Kidney glomerular epithelial cell (primary cell): ENCODE measurements around the gene CHRNA3.

Experiments
- DNase-seq: peaks from one replicate; lab custom pipeline; 2025; lab: John Stamatoyannopoulos, UW

The CHRNA3 gene

GRCh38 chr15:78620527-78621421, at the start of gene CHRNA3:
CHRNA3 (minus strand) TSS chr15:78620996; CDS start chr15:78620794, 202 bp downstream.
- no peak for DNase-seq

GRCh38 chr15:78668987-78669386, 48.2 kb upstream of the CHRNA3 start:
- DNase-seq = no peak

- no peak for DNase-seq
Observed at GRCh38 chr15:78667578-78668236, 46.9 kb upstream of the CHRNA3 start.

- DNase-seq = no peak
Observed at GRCh38 chr15:78666010-78666409, 45.2 kb upstream of the CHRNA3 start.

- DNase-seq = peak; percentile 69
Observed at GRCh38 chr15:78663703-78664102, 42.9 kb upstream of the CHRNA3 start.

GRCh38 chr15:78662028-78662427, 41.2 kb upstream of the CHRNA3 start:
- DNase-seq = no peak

- DNase-seq = no peak
Observed at GRCh38 chr15:78661001-78661400, 40.2 kb upstream of the CHRNA3 start.

GRCh38 chr15:78660584-78660983, 39.8 kb upstream of the CHRNA3 start:
- DNase-seq = no peak

GRCh38 chr15:78658823-78659222, 38.0 kb upstream of the CHRNA3 start:
- DNase-seq = no peak

- no peak for DNase-seq
Observed at GRCh38 chr15:78654272-78654671, 33.5 kb upstream of the CHRNA3 start.

- DNase-seq = no peak
Observed at GRCh38 chr15:78651930-78652615, 31.3 kb upstream of the CHRNA3 start.

- no peak for DNase-seq
Observed at GRCh38 chr15:78651007-78651406, 30.2 kb upstream of the CHRNA3 start.

GRCh38 chr15:78650022-78650421, 29.2 kb upstream of the CHRNA3 start:
- no peak for DNase-seq

- no peak for DNase-seq
Observed at GRCh38 chr15:78645009-78645408, 24.2 kb upstream of the CHRNA3 start.

- no peak for DNase-seq
Observed at GRCh38 chr15:78642331-78642730, 21.5 kb upstream of the CHRNA3 start.

- DNase-seq = no peak
Observed at GRCh38 chr15:78641749-78642275, 21.0 kb upstream of the CHRNA3 start.

- DNase-seq = no peak
Observed at GRCh38 chr15:78641102-78641748, 20.4 kb upstream of the CHRNA3 start, which contains the start of gene CHRNB4. CHRNB4 (minus strand) TSS chr15:78641210; CDS start chr15:78641133, 77 bp downstream.

GRCh38 chr15:78640527-78641101, 19.8 kb upstream of the CHRNA3 start:
- DNase-seq = no peak

- DNase-seq = peak; percentile 37
Observed at GRCh38 chr15:78638658-78639314, 18.0 kb upstream of the CHRNA3 start.

GRCh38 chr15:78637776-78638435, 17.1 kb upstream of the CHRNA3 start:
- DNase-seq = no peak
